HG03060 (cell line): ENCODE results near the gene CECR2.
"Not testable (repeated sequence)": the region's sequence is repeated elsewhere in the genome, so short reads cannot be mapped to it uniquely, and the experiment has no call there.

Experiments
- ATAC-seq: cut with Tn5 transposase; IDR thresholded peaks from one replicate; pipeline ENCODE4 v1.9.1; 2021; ENCODE audit warnings: low read depth, moderate number of reproducible peaks; ENCODE audit not compliant: unreplicated experiment

The CECR2 gene

GRCh38 chr22:17400305-17400704 lies 31.0 kb downstream of the CECR2 start:
- no peak for ATAC-seq

DNA sequence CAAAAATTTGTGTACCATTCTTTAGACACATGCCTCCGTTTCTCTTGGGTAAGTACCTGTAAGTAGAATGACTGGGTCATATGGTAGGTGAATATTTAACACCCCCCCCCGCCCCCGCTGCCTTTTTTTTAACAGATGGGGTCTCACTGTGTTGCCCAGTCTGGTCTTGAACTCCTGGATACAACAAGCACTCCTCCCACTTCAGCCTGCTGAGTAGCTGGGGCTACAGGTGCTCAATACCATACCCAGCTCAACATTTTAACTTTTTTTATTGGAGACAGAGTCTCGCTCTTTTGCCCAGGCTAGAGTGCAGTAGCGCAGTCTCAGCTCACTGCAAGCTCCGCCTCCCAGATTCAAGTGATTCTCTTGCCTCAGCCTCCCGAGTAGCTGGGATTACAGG lies 32.5 kb downstream of the CECR2 start:
- no peak for ATAC-seq

DNA sequence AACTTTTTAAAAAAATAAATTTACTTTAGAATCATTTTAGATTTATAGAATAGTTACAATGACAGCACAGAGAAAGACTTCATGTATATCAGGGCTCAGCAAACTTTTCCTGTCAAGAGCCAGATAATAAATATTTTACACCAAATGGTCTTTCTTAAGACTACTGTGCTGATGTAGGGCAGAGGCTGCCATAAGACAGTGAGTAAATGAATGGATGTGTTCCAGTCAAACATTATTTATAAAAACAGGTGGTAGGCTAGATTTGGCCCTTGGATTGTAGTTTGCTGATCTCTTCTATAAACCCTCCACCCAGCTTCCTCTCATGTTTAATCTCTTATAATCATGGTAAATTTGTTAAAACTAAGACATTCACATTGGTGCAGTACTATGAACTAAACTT lies 33.0 kb downstream of the CECR2 start:
- ATAC-seq, result no peak

DNA sequence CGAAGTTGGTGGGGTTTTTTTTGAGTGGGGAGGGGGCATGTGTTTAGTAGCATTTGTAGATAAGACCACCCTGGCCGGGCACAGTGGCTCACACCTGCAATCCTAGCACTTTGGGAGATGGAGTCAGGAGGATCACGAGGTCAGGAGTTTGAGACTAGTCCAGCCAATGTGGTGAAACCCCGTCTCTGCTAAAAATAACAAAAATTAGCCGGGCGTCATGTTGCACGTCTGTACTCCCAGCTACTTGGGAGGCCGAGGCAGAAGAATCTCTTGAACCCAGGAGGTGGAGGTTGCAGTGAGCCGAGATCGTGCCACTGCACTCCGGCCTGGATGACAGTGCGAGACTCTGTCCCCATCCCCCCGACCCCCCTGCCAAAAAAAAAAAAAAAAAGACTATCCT lies 34.6 kb downstream of the CECR2 start:
- ATAC-seq, result no peak

DNA sequence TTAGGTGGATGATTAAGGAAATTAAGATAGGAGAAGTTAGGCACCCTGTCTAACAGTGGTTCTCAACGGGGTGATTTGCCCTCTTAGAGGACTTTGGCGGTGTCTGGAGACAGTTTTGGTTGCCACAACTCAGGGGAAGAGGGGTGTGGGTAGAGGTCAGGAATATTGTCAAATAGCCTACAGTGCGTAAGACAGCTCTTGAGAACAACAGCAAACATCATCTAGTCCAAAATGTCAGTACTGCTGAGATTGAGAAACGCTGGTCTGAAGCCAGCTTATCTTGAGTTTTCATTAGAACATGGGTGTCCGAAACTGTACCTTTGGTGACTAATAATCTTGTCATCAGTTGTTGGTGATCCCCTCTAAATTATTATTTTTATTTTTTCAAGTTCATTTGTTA lies 38.4 kb downstream of the CECR2 start:
- no peak for ATAC-seq

DNA sequence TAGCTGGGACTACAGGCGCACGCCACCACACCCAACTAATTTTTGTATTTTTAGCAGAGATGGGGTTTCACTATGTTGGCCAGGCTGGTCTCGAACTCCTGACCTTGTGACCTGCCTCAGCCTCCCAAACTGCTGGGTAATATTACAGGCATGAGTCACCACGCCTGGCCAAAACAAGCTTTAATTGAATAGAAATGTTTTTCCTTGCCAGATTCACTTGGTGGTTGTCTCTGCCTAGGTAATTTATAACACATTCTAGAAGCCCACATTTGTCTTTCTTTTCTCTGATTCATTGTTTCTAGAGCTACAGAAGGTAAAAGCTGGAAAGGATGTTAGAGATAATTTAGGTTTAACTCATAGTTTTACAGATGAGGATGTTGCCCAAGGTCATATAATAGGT lies 41.3 kb downstream of the CECR2 start:
- ATAC-seq, result no peak

- ATAC-seq, result no peak
Measured at GRCh38 chr22:17411213-17411612, 42.0 kb downstream of the CECR2 start.

GRCh38 chr22:17412232-17412631 lies 43.0 kb downstream of the CECR2 start:
- no peak for ATAC-seq

- ATAC-seq, result no peak
Measured at GRCh38 chr22:17418890-17419324, 49.6 kb downstream of the CECR2 start.

DNA sequence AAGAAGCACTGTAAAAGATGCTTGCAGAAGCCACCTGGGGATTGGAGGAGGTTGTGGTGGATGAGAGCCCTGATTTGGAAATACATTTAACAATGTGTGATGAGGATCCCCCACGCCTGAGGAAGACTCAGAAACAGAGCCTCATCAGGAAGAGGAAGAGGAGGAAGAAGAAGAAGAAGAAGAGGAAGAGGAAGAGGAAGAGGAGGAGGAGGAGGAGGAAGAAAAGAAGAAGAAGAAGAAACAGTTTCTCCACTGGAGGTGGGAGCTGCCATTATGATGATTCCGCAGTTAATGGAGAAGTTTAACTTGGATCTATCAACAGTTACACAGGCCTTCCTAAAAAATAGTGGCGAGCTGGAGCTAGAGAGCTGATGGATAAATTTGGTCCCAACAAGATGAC lies 50.1 kb downstream of the CECR2 start:
- ATAC-seq, result no peak

- no peak for ATAC-seq
Measured at GRCh38 chr22:17422736-17423343, 53.6 kb downstream of the CECR2 start.

- no peak for ATAC-seq
Measured at GRCh38 chr22:17423616-17424015, 54.4 kb downstream of the CECR2 start.

DNA sequence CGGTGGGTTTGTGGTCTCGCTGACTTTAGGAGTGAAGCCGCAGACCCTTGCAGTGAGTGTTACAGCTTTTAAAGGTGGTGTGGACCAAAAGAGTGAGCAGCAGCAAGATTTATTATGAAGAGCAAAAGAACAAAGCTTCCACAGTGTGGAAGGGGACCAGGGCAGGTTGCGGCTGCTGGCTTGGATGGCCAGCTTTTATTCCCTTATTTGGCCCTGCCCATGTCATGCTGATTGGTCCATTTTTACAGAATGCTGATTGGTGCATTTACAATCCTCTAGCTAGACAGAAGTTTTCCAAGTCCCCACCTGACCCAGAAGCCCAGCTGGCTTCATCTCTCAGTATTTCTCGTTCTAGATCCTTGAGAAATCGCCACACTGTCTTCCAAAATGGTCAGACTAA lies 58.3 kb downstream of the CECR2 start:
- not testable (repeated sequence) for ATAC-seq

GRCh38 chr22:17429516-17429915 lies 60.3 kb downstream of the CECR2 start:
- no peak for ATAC-seq

DNA sequence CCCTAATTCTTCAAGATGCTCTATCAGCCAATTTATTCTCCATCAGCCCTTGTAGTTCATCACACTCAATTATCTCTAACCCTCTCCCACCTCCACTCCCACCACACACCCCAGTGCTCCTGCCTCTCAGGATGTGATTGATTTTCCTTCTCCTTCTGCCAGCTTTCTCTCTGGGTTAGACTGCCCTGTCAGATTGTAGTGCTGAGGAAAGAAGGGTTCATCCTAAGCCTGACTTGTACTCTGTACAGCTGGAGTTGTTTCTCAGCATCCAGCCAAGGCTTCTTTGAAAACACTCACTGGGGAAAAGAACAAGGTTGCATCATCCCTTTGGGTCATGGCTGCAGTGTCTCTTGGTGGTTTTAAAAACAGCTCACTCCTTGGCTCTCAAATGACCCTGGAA lies 61.2 kb downstream of the CECR2 start:
- ATAC-seq, result no peak

DNA sequence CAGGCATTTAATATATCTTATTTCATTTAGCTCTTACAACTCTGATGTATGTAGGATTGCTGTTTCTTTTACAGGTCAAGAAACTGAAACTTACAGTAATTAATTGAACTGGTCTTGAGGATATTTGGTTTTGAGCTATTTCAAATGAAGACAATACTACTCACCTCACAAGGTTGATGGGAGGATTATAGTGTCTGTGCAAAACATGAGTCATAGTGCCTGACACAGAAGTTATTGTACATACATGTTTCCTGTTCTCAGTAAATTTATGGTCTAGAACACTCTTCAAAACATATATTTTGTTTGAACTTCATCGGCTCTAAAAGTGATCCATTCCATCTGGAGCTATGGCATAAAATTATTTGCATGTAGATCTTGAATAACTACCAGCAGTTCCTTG lies 61.9 kb downstream of the CECR2 start:
- no peak for ATAC-seq

- ATAC-seq, result no peak
Measured at GRCh38 chr22:17434856-17435255, 65.6 kb downstream of the CECR2 start.

- ATAC-seq, result no peak
Measured at GRCh38 chr22:17435375-17435774, 66.1 kb downstream of the CECR2 start.

DNA sequence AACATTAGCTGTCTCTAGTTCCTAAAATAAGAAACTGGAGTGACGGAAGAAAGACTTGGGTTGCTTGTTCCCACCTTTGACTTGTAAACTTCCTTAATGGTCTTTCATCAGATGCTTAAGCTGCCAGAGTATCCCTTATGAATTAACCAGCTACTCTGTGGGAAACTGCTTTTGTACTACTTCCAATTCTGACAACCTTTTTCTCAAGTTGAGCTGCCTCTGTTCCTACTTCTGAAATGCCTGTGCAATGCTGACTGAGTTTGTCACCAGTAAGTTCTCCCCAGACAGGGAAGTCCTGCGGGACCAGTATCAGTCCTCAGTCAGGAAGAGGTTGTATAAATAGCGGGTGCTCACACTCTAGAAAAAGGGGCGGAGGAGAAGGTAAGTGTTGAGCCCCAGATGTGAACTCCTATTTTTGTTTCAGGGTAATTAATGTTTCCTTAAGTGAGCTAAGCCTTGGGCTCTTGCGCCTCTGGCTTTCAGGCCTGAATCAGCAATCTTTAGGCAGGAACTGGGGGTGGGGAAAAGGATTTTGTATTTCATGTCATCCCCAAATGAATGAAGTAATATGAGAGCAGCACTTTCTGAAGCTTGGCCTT lies 67.2 kb downstream of the CECR2 start:
- ATAC-seq, result no peak

DNA sequence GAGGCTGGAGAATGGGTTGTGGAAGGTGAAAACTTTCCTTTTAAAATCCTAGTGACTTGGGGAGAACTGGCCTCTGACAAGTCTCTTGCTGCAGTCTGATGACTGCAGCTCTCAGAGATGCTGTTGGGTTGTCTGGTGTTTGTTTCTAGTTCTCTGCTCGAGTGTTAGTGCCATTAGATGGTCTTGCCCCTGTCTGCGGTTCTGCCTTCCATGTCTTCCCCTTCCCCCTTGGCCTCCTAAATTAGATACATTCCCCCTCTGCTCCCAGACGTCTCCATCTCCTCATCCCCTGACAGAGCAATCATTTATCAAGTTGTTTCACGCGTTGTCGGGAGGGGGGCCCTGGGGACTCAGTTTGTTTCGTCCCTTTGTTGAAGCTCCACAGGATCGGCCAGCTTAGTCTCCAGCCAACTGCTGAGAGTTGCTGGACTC lies 67.7 kb downstream of the CECR2 start:
- ATAC-seq, result no peak

- no peak for ATAC-seq
Measured at GRCh38 chr22:17438026-17438425, 68.8 kb downstream of the CECR2 start.

GRCh38 chr22:17441326-17441725 lies 72.1 kb downstream of the CECR2 start:
- ATAC-seq, result no peak
